Neural progenitor cell (in vitro differentiated cells): ENCODE measurements around the gene IFT25. TPM values are rescaled to one million over a fixed set of nuclear protein-coding genes. Genes with fewer than 3 reads are reported as not detected.

Experiments
- DNase-seq: peaks from one replicate; pipeline ENCODE4 v3.0.0-alpha.2; 2016; ENCODE audit warnings: low spot score
- H2AFZ ChIP-seq: fragments of 200-600 bp; sonication (generic); replicated peaks from 2 replicates; pipeline ENCODE4 v1.6.1; 2016; ENCODE audit warnings: antibody characterized with exemption
- H3F3A ChIP-seq: fragments of 200-600 bp; sonication (generic); 2 replicates; pipeline ENCODE4 v1.6.1; 2016; ENCODE audit warnings: antibody characterized with exemption, low read depth
- H3K27ac ChIP-seq: fragments of 200-600 bp; sonication (generic); 2 replicates; pipeline ENCODE4 v1.5.1; 2016; ENCODE audit warnings: mild to moderate bottlenecking
- H3K27me3 ChIP-seq: fragments of 200-600 bp; sonication (generic); 2 replicates; pipeline ENCODE4 v1.6.1; 2016; ENCODE audit warnings: mild to moderate bottlenecking, moderate library complexity
- H3K36me3 ChIP-seq: fragments of 200-600 bp; sonication (generic); 2 replicates; pipeline ENCODE4 v1.5.1; 2016
- H3K4me1 ChIP-seq: fragments of 200-600 bp; sonication (generic); 2 replicates; pipeline ENCODE4 v1.6.1; 2016; ENCODE audit warnings: mixed run types
- H3K4me2 ChIP-seq: fragments of 200-600 bp; sonication (generic); 2 replicates; pipeline ENCODE4 v1.6.1; 2016
- H3K4me3 ChIP-seq: fragments of 200-600 bp; sonication (generic); 2 replicates; pipeline ENCODE4 v1.5.1; 2016
- H3K79me2 ChIP-seq: fragments of 200-600 bp; sonication (generic); 2 replicates; pipeline ENCODE4 v1.6.1; 2016; ENCODE audit warnings: low read depth
- H3K9ac ChIP-seq: fragments of 200-600 bp; sonication (generic); 2 replicates; pipeline ENCODE4 v1.6.1; 2016
- H3K9me3 ChIP-seq: fragments of 200-600 bp; sonication (generic); 2 replicates; pipeline ENCODE4 v1.5.1; 2016; ENCODE audit warnings: low read depth
- H4K20me1 ChIP-seq: fragments of 200-600 bp; sonication (generic); 2 replicates; pipeline ENCODE4 v1.6.1; 2016; ENCODE audit warnings: low read depth
- H3K27ac Mint-ChIP-seq: 3 replicates; pipeline ENCODE4 v1.8.0; 2021; ENCODE audit warnings: mixed read lengths
- H3K27me3 Mint-ChIP-seq: 2 replicates; pipeline ENCODE4 v1.8.0; 2022; ENCODE audit warnings: low read depth, mild to moderate bottlenecking, inconsistent platforms, moderate library complexity, mixed read lengths; ENCODE audit not compliant: insufficient read depth
- H3K36me3 Mint-ChIP-seq: 3 replicates; pipeline ENCODE4 v1.8.0; 2021; ENCODE audit warnings: mixed read lengths
- H3K4me1 Mint-ChIP-seq: 3 replicates; pipeline ENCODE4 v1.8.0; 2021; ENCODE audit warnings: mixed read lengths
- H3K4me3 Mint-ChIP-seq: 3 replicates; pipeline ENCODE4 v1.8.0; 2021; ENCODE audit warnings: mild to moderate bottlenecking, moderate library complexity, mixed read lengths
- H3K9me3 Mint-ChIP-seq: 3 replicates; pipeline ENCODE4 v1.8.0; 2020; ENCODE audit warnings: mixed read lengths
- CTCF ChIP-seq: fragments of 200-600 bp; sonication (generic); IDR thresholded peaks from 2 replicates; pipeline ENCODE4 v1.5.1; 2017; ENCODE audit warnings: antibody characterized with exemption, mild to moderate bottlenecking
- EZH2 ChIP-seq: fragments of 200-600 bp; sonication (generic); IDR thresholded peaks from 2 replicates; pipeline ENCODE4 v1.6.1; 2017; ENCODE audit warnings: antibody characterized with exemption, mild to moderate bottlenecking, moderate library complexity
- EZH2phosphoT487 ChIP-seq: fragments of 200-600 bp; sonication (generic); IDR thresholded peaks from 2 replicates; pipeline ENCODE4 v1.6.1; 2017; ENCODE audit warnings: antibody characterized with exemption
- total RNA-seq: library from RNA; depleted of rRNA; stranded (reverse); fragments of >200 nt; gene quantifications from 2 replicates; pipeline ENCODE4 v1.2.3, GENCODE V29; 2015; ENCODE audit warnings: low replicate concordance

IFT25 gene
- total RNA-seq, 1 donor from 2014 or later = 54.0 TPM

- H3K9me3 Mint-ChIP-seq = peaks cover 21% of the 10 kb centered on the region
- TF ChIP-seq CTCF (no peak), EZH2 (no peak), EZH2phosphoT487 (no peak)
- Histone ChIP-seq H3K27ac (no peak overlapping the region), H3K9me3 (peaks cover 12% of the 10 kb centered on the region), H3K79me2 (no peaks in the 10 kb centered on the region), H3K36me3 (peaks cover 9% of the 10 kb centered on the region), H3K4me3 (no peak overlapping the region), H3K4me2 (no peak overlapping the region), H3F3A (no peaks in the 10 kb centered on the region), H3K4me1 (no peaks in the 10 kb centered on the region), H3K9ac (no peak overlapping the region), H4K20me1 (no peaks in the 10 kb centered on the region), H2AFZ (no peak overlapping the region), H3K27me3 (no peaks in the 10 kb centered on the region)
- no peaks in the 10 kb centered on the region for H3K4me1 Mint-ChIP-seq
- no peak for DNase-seq
- H3K27me3 Mint-ChIP-seq = no peaks in the 10 kb centered on the region
- H3K27ac Mint-ChIP-seq = no peak overlapping the region
- peaks cover 22% of the 10 kb centered on the region for H3K36me3 Mint-ChIP-seq
- no peak overlapping the region for H3K4me3 Mint-ChIP-seq
Measured at GRCh38 chr1:53929246-53929960, 16.1 kb downstream of the IFT25 start.

DNA sequence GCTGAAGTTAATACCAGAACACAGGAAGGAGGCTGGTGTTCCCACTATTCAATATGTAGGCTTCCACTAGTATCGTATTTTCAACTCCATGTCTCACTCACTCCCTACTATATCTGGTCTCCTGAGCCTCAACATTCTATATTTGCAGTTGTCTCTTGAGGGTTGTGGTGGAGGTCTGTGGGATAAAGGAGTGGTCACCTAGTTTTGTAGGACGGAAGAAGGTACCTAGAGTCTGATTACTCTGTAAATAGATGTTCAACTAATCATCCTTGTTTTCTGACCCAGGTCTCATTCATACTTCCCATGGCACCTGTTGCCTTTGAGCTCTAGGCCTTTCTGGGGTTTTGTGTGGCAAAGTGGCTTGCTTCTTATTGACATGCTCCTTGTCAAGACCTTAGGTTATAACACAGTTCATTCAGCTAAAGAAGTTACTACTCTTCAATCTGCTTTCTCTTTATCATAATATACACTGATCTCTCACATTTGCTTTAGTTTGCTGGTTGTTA is 18.1 kb downstream of the IFT25 start:
- peaks cover 6% of the 10 kb centered on the region for H3K9me3 Mint-ChIP-seq

DNA sequence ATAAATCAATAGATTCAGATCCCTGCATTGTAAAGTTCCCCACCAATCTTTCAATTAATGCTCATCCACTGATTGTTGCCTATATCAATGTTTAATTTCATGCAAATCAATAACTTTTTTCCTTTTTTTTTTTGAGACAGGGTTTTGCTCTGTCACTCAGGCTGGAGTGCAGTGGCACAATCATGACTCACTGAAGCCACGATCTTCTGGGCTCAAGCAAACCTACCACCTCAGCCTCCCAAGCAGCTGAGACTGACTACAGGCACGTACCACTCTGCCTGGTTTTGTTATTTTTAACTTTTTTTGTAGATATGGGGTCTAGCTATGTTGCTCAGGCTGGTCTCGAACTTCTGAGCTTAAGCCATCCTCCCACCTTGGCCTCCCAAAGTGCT is 25.8 kb downstream of the IFT25 start:
- Mint-ChIP-seq H3K27ac (no peak overlapping the region), H3K4me1 (no peaks in the 10 kb centered on the region), H3K27me3 (no peaks in the 10 kb centered on the region), H3K4me3 (no peak overlapping the region), H3K36me3 (peaks cover 36% of the 10 kb centered on the region), H3K9me3 (no peaks in the 10 kb centered on the region)
- H3K36me3 ChIP-seq = peaks cover 8% of the 10 kb centered on the region
- H3K4me1 ChIP-seq = peaks cover under 1% of the 10 kb centered on the region
- H3K4me2 ChIP-seq = no peak overlapping the region
- no peaks in the 10 kb centered on the region for H3K79me2 ChIP-seq
- H3K27ac ChIP-seq = no peak overlapping the region
- H4K20me1 ChIP-seq = no peaks in the 10 kb centered on the region
- DNase-seq = no peak
- no peak overlapping the region for H3K4me3 ChIP-seq
- H2AFZ ChIP-seq = no peak overlapping the region
- no peaks in the 10 kb centered on the region for H3K27me3 ChIP-seq
- peaks cover 3% of the 10 kb centered on the region for H3F3A ChIP-seq
- TF ChIP-seq EZH2 = no peak
- no peak for TF ChIP-seq CTCF
- TF ChIP-seq EZH2phosphoT487 = no peak
- H3K9ac ChIP-seq = no peak overlapping the region
- no peaks in the 10 kb centered on the region for H3K9me3 ChIP-seq

More for the DNA sequence above, 18.1 kb downstream of the IFT25 start:
- Mint-ChIP-seq H3K4me1 (no peaks in the 10 kb centered on the region), H3K27ac (no peak overlapping the region), H3K27me3 (no peaks in the 10 kb centered on the region), H3K4me3 (no peak overlapping the region), H3K36me3 (peaks cover 20% of the 10 kb centered on the region)
- Histone ChIP-seq H2AFZ (no peak overlapping the region), H3F3A (peaks cover 3% of the 10 kb centered on the region), H3K36me3 (no peaks in the 10 kb centered on the region), H3K27ac (no peak overlapping the region), H3K4me3 (no peak overlapping the region), H3K9me3 (peaks cover 3% of the 10 kb centered on the region), H3K9ac (no peak overlapping the region), H3K4me1 (no peaks in the 10 kb centered on the region), H3K79me2 (no peaks in the 10 kb centered on the region), H3K4me2 (no peak overlapping the region), H3K27me3 (no peaks in the 10 kb centered on the region), H4K20me1 (no peaks in the 10 kb centered on the region)
- TF ChIP-seq CTCF (no peak), EZH2phosphoT487 (no peak), EZH2 (no peak)
- no peak for DNase-seq
